Activated CD4-positive, alpha-beta T cell treated with anti-CD3 and anti-CD28 coated beads, Interleukin-2, amount 50 U/mL, for 4 hours (primary cell): ENCODE results near the gene TNFRSF1B.
A peak's percentile ranks its signal among the peaks of the same experiment; 100 is the strongest.

Experiments used
- DNase-seq, 2 experiments: peaks; one replicate each; pipeline ENCODE4 v3.0.0-alpha.2; 2020

TNFRSF1B gene

DNA sequence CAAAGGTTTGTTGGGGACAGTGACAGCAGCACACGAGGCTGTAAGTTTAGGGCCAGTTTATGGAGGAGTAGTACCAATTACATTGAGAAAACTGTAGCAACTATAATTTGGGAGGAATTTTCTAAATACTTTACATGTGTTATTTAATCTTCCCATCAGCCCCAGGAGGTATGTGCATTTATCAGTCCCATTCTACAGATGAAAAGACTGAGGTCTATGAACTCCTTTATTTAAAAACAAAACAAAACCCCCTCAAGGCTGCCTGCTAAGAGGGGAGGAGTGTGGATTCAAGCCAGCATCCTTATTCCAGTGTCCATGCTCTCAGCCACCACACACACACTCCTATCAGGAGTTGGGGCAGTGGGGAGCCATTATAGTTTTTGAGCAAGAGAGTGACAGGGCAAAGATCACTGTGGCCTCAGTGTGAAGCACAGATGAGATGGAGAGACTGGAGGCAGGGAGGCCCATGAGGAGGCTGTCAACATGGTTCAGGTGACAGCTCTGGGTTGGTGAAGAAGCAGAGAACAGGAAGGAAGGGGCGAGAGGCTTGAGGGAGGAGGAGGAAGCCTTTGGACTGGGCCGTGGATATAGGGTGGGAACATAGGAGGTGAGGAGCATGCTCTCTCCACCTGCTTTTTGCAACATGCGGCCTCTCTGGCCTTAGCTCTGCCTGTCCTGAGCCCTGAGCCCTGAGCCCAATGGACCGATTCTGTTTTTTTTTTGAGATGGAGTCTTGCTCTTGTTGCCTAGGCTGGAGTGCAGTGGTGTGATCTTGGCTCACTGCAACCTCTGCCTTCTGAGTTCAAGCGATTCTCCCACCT, 9.7 kb downstream of the TNFRSF1B start:
- DNase-seq = no peak

DNA sequence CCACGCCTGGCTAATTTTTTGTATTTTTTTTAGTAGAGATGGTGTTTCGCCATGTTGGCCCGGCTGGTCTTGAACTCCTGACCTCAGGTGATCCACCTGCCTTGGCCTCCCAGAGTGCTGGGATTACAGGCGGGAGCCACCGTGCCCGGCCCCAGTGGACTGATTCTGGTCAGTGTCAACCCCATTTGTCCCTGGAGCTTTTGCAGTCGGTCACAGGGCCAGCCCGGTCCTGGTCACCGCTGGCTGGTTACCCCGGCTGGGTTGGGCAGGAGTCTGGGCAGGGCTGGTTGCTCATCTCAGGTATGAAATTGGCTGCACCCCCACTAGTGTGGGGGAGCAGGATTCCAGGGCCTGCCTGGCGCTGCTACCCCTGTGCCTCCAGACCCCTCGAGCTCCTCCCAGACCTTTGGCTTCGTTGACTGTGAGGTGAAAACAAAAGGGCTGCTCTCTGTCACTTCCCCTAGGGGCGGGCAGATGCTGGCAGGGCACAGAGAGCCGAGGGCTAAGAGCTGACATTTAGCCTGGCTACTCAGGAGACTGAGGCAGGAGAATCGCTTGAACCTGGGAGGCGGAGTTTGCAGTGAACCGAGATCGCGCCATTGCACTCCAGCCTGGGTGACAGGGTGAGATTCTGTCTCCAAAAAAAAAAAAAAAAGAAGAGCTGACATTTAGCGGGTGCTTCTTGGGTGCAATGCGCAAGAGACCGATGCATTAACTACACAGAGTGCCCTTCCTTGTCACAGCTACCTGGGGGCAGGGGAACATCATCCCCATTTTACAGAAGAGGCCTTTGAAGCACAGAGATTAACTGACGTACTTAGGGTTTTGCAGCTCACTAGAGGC, 10.6 kb downstream of the TNFRSF1B start:
- no peak for DNase-seq

DNA sequence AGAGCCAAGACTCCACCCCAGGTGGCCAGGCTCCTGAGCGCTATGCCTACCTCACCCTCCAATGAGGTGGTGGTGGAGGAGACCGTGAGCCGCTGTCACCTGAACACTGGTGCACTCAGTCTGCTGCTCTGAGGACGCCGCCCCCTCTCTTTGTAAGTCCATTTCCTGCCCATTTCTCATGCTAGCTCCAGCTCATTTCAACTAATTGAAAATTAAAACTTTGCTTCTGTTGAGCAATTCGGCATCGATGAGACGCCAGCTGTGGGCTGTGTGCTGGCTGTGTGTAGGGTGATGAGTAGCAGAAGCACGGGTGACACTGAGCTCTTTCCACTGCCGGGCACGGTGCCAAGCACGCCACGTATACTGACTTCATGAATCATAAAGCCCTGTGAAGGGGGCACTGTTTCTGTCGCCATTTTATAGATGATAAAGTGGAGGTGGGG, 11.2 kb downstream of the TNFRSF1B start:
- peak; percentile 98 for DNase-seq

DNA sequence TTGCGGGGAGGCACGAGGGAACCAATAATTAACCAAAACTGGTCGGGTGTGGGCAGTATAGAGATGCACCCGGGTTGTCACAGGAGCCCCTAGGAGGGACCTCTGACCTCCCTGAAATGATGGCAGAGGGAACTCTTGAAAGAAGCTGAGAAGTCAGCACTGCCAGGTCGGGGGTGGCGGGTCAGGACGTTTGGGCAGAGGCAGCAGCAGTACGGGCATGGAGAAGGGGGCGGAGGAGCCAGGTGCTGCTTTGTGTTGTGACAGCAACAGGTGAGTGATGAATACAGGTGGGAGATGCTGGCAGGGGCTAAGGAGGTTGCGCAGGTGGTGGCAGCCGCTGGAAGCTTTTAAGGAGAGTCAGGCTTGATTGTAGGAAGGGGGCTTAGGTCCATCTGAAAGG, 11.7 kb downstream of the TNFRSF1B start:
- no peak for DNase-seq

DNA sequence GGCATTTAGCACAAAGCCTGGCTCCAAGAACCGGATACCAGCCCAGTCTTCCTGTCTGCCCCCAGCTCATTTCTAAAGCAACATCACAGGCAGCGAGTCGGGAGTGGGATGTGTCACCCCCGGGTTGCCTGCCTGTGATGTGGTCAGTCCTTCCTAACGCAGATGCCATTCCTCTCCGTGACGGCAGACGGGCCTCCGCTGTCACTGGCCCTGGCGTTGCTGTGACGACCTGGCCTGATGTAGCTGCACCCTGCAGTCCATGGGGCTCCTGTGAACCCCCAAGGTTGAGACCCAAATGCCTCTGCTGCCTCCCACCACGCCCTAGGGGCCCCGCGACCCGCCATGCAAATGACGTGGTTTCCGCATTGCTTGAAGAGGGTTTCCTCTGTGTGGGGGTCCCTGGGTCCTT, 12.3 kb downstream of the TNFRSF1B start:
- peak; percentile 79 to 84 for DNase-seq

DNA sequence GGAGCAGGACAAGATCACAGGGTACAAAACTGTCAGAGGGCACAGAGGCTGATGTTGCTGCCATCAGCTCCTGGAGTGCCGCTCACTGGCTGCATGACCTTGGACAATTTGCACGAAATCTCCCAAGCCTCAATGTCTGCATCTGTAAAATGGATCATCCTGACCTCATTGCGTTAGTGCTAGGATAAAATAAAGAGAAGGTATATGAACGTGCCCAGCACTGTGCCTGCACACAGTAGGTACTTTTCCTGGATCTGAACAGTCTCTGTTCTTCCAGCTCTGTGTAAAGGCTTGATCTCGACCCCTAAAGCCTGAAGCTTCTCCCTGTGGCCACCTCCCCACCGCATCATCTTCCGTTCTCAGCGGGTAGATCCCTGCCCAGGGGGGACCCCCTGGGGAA, 12.9 kb downstream of the TNFRSF1B start:
- DNase-seq = no peak

GRCh38 chr1:12180315-12180714, 13.5 kb downstream of the TNFRSF1B start:
- no peak for DNase-seq

DNA sequence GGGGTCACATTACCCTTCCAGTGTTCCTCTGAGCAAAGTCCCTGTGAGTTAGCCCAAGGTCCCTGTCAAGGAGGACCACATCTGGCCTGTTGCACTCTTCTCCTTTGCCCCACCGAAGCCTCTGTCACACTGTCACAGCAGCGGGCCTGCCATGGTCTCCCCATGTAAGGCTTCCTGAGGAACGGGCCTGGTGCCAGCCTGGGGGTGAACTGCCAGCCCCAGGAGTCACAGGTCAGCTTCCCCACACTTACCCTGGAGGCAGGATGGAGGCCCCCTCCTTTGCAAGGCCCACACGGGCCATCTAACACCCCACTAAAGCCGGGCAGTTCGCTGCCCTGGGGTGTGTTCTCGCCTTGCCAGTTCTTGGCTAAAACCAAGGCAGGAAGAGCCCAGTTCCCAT, 14.1 kb downstream of the TNFRSF1B start:
- no peak for DNase-seq

- no peak for DNase-seq
Observed at GRCh38 chr1:12181568-12181967, 14.8 kb downstream of the TNFRSF1B start.

- no peak for DNase-seq
Observed at GRCh38 chr1:12182410-12182984, 15.7 kb downstream of the TNFRSF1B start.

DNA sequence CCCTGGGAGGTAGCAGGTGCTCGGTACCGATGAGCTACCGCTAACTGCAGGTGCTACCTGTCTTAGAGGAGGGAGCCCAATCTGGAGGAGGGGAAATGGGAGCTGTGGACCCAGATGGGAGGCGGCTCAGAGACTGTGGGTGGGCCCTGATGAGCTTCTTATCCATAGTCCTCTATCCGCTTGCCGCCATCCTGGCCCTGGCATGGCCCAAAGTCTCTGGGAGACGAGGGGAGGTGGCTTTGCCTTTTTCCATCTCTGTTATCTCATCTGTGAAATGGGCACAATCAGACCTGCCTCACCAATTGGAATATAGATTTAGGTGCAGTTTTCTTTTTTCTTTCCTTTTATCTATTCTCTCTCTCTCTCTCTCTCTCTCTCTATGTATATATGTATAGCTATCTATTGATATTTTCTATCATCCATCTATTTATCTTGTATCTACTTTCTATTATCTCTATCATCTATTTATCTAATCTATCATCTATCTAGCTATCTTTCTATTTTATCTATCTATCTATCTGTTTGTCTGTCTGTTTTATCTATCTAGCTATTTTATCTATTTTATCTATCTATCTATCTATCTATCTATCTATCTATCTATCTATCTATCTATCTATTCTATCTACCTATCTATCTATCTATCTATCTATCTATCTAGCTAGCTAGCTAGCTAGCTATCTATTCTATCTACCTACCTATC, 16.5 kb downstream of the TNFRSF1B start:
- DNase-seq = no peak

DNA sequence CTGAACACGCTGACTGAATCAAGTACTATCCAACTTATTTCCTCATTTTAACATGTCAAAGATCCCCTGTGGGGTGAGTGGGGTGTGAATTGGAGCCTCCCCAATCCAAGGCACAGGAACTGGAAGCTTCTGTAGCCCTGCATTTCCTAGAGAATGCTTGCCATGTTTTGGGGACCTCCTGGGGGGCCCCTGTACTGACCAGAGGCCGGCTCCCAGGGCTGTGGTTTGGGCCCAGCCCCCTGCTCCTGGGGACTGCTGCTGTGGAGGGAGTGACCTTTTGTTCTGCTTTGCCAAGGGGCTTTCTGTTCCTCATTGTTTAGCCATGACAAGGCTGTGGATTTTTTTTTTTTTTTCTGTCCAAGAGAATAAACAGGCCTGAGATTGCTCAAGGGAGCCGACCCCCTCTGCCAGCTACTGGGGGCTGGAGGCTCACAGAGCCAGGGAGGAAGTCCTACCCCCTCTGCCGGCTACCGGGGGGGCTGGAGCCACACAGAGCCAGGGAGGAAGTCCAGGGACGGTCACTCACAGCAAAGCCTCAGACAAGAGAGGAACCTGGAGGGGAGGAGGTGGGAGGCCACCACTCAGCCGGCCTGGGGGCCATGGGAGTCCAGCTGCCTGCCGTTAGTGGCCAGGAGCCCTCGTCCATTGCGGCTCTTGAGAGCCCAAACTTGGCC, 17.4 kb downstream of the TNFRSF1B start:
- DNase-seq = no peak

- DNase-seq = no peak
Observed at GRCh38 chr1:12185036-12185917, 18.5 kb downstream of the TNFRSF1B start.

DNA sequence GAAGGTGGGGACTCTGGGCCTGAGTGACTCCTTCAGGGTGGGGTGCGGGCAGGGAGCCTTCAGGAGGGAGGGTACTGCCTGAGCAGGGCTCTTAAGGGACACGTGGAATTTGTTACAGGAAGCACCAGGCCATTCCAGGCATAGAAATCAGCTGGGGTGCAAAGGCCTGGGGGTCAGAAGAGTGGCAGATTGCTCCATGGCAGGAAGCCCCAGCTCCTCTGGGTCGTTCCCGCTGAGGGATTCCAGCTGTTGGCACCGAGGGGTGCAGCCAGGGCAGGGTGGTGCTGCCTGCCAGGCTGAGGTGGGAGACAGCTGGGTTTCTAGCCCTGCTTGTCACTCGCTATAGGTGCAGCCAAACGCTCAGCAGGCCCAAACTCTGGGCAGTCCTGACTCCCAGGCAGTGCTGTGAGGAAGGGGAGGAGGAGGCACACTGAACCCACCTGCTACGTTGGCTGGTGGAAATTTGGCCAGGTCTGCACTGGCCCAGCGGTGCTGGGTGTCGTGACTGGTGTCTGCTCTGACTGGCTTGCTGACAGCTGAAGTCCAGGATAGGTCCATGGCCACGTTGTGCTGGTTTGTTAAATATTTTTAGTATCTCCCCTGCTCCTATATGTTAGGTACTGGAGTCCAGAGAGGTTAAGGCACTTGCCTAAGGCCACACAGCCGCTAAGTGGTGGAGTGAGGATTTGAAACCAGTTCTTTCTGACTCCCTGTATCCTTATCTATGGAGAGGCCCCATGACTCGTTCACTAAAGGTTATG, 19.3 kb downstream of the TNFRSF1B start:
- DNase-seq = no peak

GRCh38 chr1:12186679-12186985, 19.8 kb downstream of the TNFRSF1B start:
- no peak for DNase-seq

DNA sequence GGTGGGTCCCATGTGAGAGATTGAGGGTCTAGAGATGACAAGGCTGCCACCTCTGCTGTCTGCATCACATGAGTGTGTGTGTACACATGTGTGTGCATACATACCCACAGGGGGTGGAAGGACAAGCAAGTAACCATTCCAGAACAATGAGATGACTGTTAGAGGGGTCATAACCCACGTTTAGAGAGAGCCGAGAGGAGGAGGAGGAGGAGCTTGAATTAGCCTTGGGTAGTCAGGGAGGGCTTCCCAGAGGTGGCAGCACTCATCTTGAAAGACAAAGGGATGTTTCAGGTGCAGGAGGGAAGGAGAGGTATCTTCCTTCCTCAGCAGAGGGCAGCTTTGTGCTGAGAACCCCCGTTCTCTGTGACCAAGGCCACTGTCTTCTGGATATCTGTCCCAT, 21.3 kb downstream of the TNFRSF1B start:
- no peak for DNase-seq

GRCh38 chr1:12188657-12189327, 22.0 kb downstream of the TNFRSF1B start:
- no peak for DNase-seq

DNA sequence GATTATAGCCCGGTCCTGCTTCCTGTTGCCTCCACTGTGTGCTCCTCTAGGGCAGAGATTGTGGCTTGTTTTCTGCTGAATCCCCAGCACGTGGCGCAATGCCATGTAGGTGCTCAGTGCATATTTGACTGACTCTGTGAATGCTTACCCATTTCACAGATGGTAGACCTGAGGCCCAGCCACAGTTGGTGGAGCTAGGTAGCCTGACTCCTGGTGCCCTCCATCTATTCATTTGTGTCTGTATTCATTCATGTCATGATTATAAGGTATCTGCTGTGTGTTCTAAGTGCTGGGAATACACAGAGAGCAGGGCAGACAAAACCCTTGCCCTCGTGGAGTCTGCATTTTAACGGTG, 22.5 kb downstream of the TNFRSF1B start:
- DNase-seq = no peak

DNA sequence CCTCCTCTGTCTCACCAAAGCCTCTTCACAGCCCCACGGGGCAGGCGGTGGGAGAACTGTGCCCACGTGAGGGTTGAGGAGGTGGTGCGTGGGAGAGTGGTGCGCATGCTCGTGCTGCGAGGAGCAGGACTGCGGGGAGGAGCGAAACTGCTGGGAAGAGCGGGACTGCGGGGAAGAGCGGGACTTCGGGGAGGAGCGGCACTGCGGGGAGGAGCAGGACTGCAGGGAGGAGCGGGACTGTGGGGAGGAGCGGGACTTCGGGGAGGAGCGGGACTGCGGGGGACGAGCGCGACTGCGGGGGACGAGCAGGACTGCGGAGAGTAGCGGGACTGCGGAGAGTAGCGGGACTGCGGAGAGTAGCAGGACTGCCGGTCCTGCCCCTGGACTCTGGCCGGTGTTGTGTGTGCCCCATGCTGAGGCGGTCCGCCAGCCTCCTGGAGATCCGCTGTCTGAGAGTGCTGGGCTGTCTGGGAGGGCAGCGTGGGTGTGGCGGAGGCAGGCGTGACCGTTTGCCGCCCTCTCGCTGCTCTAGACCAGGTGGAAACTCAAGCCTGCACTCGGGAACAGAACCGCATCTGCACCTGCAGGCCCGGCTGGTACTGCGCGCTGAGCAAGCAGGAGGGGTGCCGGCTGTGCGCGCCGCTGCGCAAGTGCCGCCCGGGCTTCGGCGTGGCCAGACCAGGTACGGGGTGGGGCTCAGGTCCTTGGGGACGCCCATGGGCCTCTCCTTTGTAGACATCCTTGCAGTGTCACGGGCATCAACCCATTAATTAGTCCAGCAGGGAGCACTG, 24.6 kb downstream of the TNFRSF1B start:
- DNase-seq = no peak
